ENCODE results near the gene VDAC2.

- TF ChIP-seq BHLHE40 (IDR thresholded peaks at IDR 0.05; ENCODE audit: borderline replicate concordance) (no peak), TARDBP (IDR thresholded peaks at IDR 0.05) (no peak), NFRKB (IDR thresholded peaks at IDR 0.05) (no peak)
Measured at GRCh38 chr10:75226656-75227055, 16.1 kb downstream of the VDAC2 start.
